Smooth muscle cell (in vitro differentiated cells): ENCODE data around the gene GUCA1C. TPM values are rescaled to one million over a fixed set of nuclear protein-coding genes. Genes with fewer than 3 reads are reported as not detected.

Experiments
- DNase-seq: peaks from one replicate; lab custom pipeline; 2025; ENCODE audit not compliant: unreplicated experiment; lab: John Stamatoyannopoulos, UW
- H2AFZ ChIP-seq: fragments of 200-600 bp; sonication (generic); 2 replicates; pipeline ENCODE4 v1.6.0; 2016; ENCODE audit warnings: antibody characterized with exemption, low read depth, mild to moderate bottlenecking
- H3F3A ChIP-seq: fragments of 200-600 bp; sonication (generic); 2 replicates; pipeline ENCODE4 v1.6.0; 2017; ENCODE audit warnings: antibody characterized with exemption, low read depth
- H3K27ac ChIP-seq: fragments of 200-600 bp; sonication (generic); 2 replicates; pipeline ENCODE4 v1.5.1; 2016; ENCODE audit warnings: low read depth, mild to moderate bottlenecking
- H3K27me3 ChIP-seq: fragments of 200-600 bp; sonication (generic); 2 replicates; pipeline ENCODE4 v1.6.1; 2016; ENCODE audit warnings: low read depth, mild to moderate bottlenecking
- H3K36me3 ChIP-seq: fragments of 200-600 bp; sonication (generic); 2 replicates; pipeline ENCODE4 v1.5.1; 2016; ENCODE audit warnings: low read depth
- H3K4me1 ChIP-seq: fragments of 200-600 bp; sonication (generic); 2 replicates; pipeline ENCODE4 v1.5.1; 2016; ENCODE audit warnings: low read depth
- H3K4me2 ChIP-seq: fragments of 200-600 bp; sonication (generic); 2 replicates; pipeline ENCODE4 v1.6.0; 2016; ENCODE audit warnings: mild to moderate bottlenecking
- H3K4me3 ChIP-seq: fragments of 200-600 bp; sonication (generic); 2 replicates; pipeline ENCODE4 v1.5.1; 2016; ENCODE audit warnings: mild to moderate bottlenecking
- H3K79me2 ChIP-seq: fragments of 200-600 bp; sonication (generic); 2 replicates; pipeline ENCODE4 v1.6.0; 2016; ENCODE audit warnings: low read depth, mild to moderate bottlenecking
- H3K9ac ChIP-seq: fragments of 200-600 bp; sonication (generic); 2 replicates; pipeline ENCODE4 v1.6.0; 2016; ENCODE audit warnings: low read depth
- H3K9me3 ChIP-seq: fragments of 200-600 bp; sonication (generic); replicated peaks from 2 replicates; pipeline ENCODE4 v1.5.1; 2016; ENCODE audit warnings: low read depth
- H4K20me1 ChIP-seq: fragments of 200-600 bp; sonication (generic); 2 replicates; pipeline ENCODE4 v1.6.0; 2016; ENCODE audit warnings: low read depth
- CTCF ChIP-seq: fragments of 200-600 bp; sonication (generic); IDR thresholded peaks from 2 replicates; pipeline ENCODE4 v1.5.1; 2017; ENCODE audit warnings: borderline replicate concordance, mild to moderate bottlenecking, antibody characterized with exemption; ENCODE audit not compliant: insufficient read depth, poor library complexity, severe bottlenecking
- WGBS: methylation state at CpG from one replicate; pipeline ENCODE4 v1.1.7; 2016; ENCODE audit warnings: low lambda C conversion rate; 5-methylcytosine and 5-hydroxymethylcytosine counted together
- polyA plus RNA-seq: library from polyadenylated mRNA; unstranded; fragments of >200 nt; fragmentation: Nextera tagmentation; extraction: Ambion mirVana; gene quantifications from 2 replicates; pipeline ENCODE4 v1.2.1, GENCODE V29; 2016
- total RNA-seq: library from RNA; depleted of rRNA; stranded (reverse); fragments of >200 nt; gene quantifications from 2 replicates; pipeline ENCODE4 v1.2.3, GENCODE V29; 2014

Gene GUCA1C
- total and polyA plus RNA-seq, 2 experiments from 2014 or later, result not detected

DNA sequence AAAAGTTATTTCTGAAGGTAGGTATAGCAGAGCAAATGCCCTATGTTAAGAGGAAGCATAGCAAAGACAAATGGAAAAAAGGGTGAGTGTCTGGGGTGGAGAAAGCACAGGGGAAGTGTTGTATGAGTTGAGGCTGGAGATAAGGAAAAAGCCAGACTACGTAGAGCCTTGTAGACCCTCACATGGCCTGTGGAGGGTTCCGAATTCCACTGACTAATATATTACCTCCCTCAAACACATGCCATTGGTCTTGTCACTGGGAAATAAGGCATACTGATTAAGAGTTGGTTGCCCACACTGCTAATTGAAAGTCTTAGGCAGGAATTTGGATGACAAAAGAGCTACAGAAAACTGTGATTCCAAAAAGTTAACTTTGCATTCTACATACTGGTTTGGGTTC is 65.9 kb downstream of the GUCA1C start:
- no peak overlapping the region for H3K4me3 ChIP-seq
- H3K4me2 ChIP-seq, result no peak overlapping the region
- H3K27ac ChIP-seq, result no peak overlapping the region
- no peak overlapping the region for H2AFZ ChIP-seq
- no peaks in the 10 kb centered on the region for H3K36me3 ChIP-seq
- no peaks in the 10 kb centered on the region for H3K4me1 ChIP-seq
- H3K9me3 ChIP-seq, result no peaks in the 10 kb centered on the region
- no peaks in the 10 kb centered on the region for H4K20me1 ChIP-seq
- no peak overlapping the region for H3K9ac ChIP-seq
- no peaks in the 10 kb centered on the region for H3K79me2 ChIP-seq
- DNase-seq, result no peak
- 68% methylated on average over 2 of the region's 2 CpGs for WGBS
- no peak for TF ChIP-seq CTCF
- H3K27me3 ChIP-seq, result no peaks in the 10 kb centered on the region
- no peaks in the 10 kb centered on the region for H3F3A ChIP-seq

GRCh38 chr3:108887121-108887520 is 66.6 kb downstream of the GUCA1C start:
- H3K36me3 ChIP-seq, result no peaks in the 10 kb centered on the region
- H3F3A ChIP-seq, result no peaks in the 10 kb centered on the region
- no peak overlapping the region for H3K4me2 ChIP-seq
- H3K9me3 ChIP-seq, result no peaks in the 10 kb centered on the region
- no peak for TF ChIP-seq CTCF
- WGBS, result 82% methylated on average over 4 of the region's 4 CpGs
- H2AFZ ChIP-seq, result no peak overlapping the region
- no peak overlapping the region for H3K27ac ChIP-seq
- no peak overlapping the region for H3K4me3 ChIP-seq
- no peak overlapping the region for H3K9ac ChIP-seq
- no peaks in the 10 kb centered on the region for H3K4me1 ChIP-seq
- DNase-seq, result no peak
- H4K20me1 ChIP-seq, result no peaks in the 10 kb centered on the region
- H3K27me3 ChIP-seq, result no peaks in the 10 kb centered on the region
- no peaks in the 10 kb centered on the region for H3K79me2 ChIP-seq

GRCh38 chr3:108883373-108883772 is 70.3 kb downstream of the GUCA1C start:
- Histone ChIP-seq H3K79me2 (no peaks in the 10 kb centered on the region), H3K9ac (no peak overlapping the region), H4K20me1 (no peaks in the 10 kb centered on the region), H3K4me1 (no peaks in the 10 kb centered on the region), H3F3A (no peaks in the 10 kb centered on the region), H3K4me2 (no peak overlapping the region), H2AFZ (no peak overlapping the region), H3K9me3 (no peaks in the 10 kb centered on the region), H3K27ac (no peak overlapping the region), H3K27me3 (no peaks in the 10 kb centered on the region), H3K4me3 (no peak overlapping the region), H3K36me3 (no peaks in the 10 kb centered on the region)
- DNase-seq, result no peak
- no peak for TF ChIP-seq CTCF
- 0% methylated on average over 1 of the region's 1 CpG for WGBS

DNA sequence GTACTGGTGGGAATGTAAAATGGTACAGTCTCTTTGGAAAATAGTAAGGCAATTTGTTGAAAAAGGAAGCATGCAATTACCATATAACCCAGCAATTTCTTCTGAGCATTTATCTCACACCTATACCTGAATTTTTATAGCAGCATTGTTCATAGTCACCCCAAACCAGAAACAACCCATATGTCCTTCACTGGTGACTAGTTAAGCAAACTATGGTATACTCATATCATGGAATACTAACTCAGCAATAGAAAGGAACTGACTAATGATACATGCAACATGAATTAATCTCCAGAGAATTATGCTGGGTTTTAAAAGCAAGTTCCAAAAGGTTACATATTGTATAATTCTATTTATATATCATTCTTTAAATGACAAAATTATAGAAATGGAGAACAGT is 70.9 kb downstream of the GUCA1C start:
- H3K4me3 ChIP-seq, result no peak overlapping the region
- H3K4me2 ChIP-seq, result no peak overlapping the region
- no peak for TF ChIP-seq CTCF
- no peak overlapping the region for H3K9ac ChIP-seq
- H3K36me3 ChIP-seq, result no peaks in the 10 kb centered on the region
- no peaks in the 10 kb centered on the region for H4K20me1 ChIP-seq
- no peaks in the 10 kb centered on the region for H3K4me1 ChIP-seq
- no peaks in the 10 kb centered on the region for H3K27me3 ChIP-seq
- H2AFZ ChIP-seq, result no peak overlapping the region
- H3K27ac ChIP-seq, result no peak overlapping the region
- H3K79me2 ChIP-seq, result no peaks in the 10 kb centered on the region
- DNase-seq, result no peak
- H3F3A ChIP-seq, result no peaks in the 10 kb centered on the region
- H3K9me3 ChIP-seq, result no peaks in the 10 kb centered on the region
